ENCODE results near the gene FNDC11. TPM values are rescaled to one million over a fixed set of nuclear protein-coding genes. Genes with fewer than 3 reads are reported as not detected.

The FNDC11 gene
- polyA plus RNA-seq, 4 donors: 0.22 to 0.25 TPM; not detected in 2

- no peak for FAIRE-seq
- no peaks in the 10 kb centered on the region for H3K36me3 ChIP-seq (ENCODE audit: control insufficient read depth in 3 of 3, insufficient read depth in 2 of 3, low read depth in 1 of 3, low read length in 3 of 3)
- H3K27me3 ChIP-seq (ENCODE audit: control insufficient read depth in 3 of 3, insufficient read depth in 3 of 3, low read length in 3 of 3): peaks cover 0 to 23% (median 0%) of the 10 kb centered on the region in 3 donors
- DNase-seq: no peak
- H3K9me3 ChIP-seq (ENCODE audit: control insufficient read depth in 2 of 2, insufficient read depth in 1 of 2, low read depth in 1 of 2, low read length in 1 of 2): no peaks in the 10 kb centered on the region
- no peak overlapping the region for H3K4me3 ChIP-seq (ENCODE audit: low read depth in 1 of 3, low read length in 3 of 3)
- 59 to 72% (median 67%) methylated on average over 19 of the region's 19 CpGs for WGBS, 3 donors
- no peak overlapping the region for H3K27ac ChIP-seq (ENCODE audit: low read depth in 1 of 3, low read length in 2 of 3)
- H3K4me1 ChIP-seq (ENCODE audit: control insufficient read depth in 3 of 3, insufficient read depth in 2 of 3, low read depth in 1 of 3, low read length in 2 of 3): peaks cover 0 to 5% (median 3%) of the 10 kb centered on the region in 3 donors
Observed at GRCh38 chr20:63579017-63579694, 25.2 kb downstream of the FNDC11 start.

- Histone ChIP-seq H3K27ac (ENCODE audit: low read depth in 1 of 3, low read length in 2 of 3) (no peak overlapping the region), H3K4me1 (ENCODE audit: control insufficient read depth in 3 of 3, insufficient read depth in 2 of 3, low read depth in 1 of 3, low read length in 2 of 3) (no peaks in the 10 kb centered on the region), H3K36me3 (ENCODE audit: control insufficient read depth in 3 of 3, insufficient read depth in 2 of 3, low read depth in 1 of 3, low read length in 3 of 3) (no peaks in the 10 kb centered on the region), H3K27me3 (ENCODE audit: control insufficient read depth in 3 of 3, insufficient read depth in 3 of 3, low read length in 3 of 3) (peaks cover 0 to 16% (median 0%) of the 10 kb centered on the region in 3 donors), H3K4me3 (ENCODE audit: low read depth in 1 of 3, low read length in 3 of 3) (no peak overlapping the region), H3K9me3 (ENCODE audit: control insufficient read depth in 2 of 2, insufficient read depth in 1 of 2, low read depth in 1 of 2, low read length in 1 of 2) (no peaks in the 10 kb centered on the region)
- peak; percentile 37 to 44 for DNase-seq
- 15 to 51% (median 43%) methylated on average over 9 to 12 of the region's 12 CpGs for WGBS, 3 donors
- no peak for FAIRE-seq
Observed at GRCh38 chr20:63580796-63581461, 27.0 kb downstream of the FNDC11 start.

DNA sequence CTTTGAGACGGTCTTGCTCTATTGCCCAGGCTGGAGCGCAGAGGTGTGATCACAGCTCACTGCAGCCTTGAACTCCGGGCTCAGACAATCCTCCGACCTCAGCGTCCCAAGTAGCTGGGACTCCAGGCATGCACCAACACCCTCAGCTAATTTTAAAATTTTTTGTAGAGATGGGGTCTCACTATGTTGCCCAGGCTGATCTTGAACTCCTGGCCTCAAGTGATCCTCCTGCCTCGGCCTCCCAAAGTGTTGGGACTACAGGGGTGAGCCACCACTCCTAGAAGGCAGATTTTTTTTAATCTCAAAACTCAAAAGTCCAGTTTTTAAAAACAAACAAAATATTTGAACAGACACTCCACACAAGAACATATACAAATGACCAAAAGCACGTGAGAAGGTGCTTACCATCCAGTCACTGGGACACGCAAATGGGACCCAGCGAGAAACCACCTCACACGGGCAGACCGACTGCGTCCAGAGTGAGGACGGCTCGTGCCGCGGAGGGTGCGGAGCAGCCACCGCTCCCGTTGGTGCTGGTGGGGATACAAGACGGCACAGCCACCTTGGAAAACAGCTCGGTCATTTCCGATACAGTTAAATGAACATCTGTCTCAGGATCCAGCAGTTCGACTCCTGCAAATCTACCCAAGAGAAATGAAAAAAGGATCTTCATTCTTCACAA is 28.6 kb downstream of the FNDC11 start:
- Histone ChIP-seq H3K36me3 (ENCODE audit: control insufficient read depth in 3 of 3, insufficient read depth in 2 of 3, low read depth in 1 of 3, low read length in 3 of 3) (peaks cover 0 to 8% (median 0%) of the 10 kb centered on the region in 3 donors), H3K4me1 (ENCODE audit: control insufficient read depth in 3 of 3, insufficient read depth in 2 of 3, low read depth in 1 of 3, low read length in 2 of 3) (no peaks in the 10 kb centered on the region), H3K9me3 (ENCODE audit: control insufficient read depth in 2 of 2, insufficient read depth in 1 of 2, low read depth in 1 of 2, low read length in 1 of 2) (no peaks in the 10 kb centered on the region), H3K4me3 (ENCODE audit: low read depth in 1 of 3, low read length in 3 of 3) (no peak overlapping the region), H3K27ac (ENCODE audit: low read depth in 1 of 3, low read length in 2 of 3) (no peak overlapping the region), H3K27me3 (ENCODE audit: control insufficient read depth in 3 of 3, insufficient read depth in 3 of 3, low read length in 3 of 3) (peaks cover 0 to 16% (median 0%) of the 10 kb centered on the region in 3 donors)
- WGBS, 3 donors: 84 to 86% (median 85%) methylated on average over 23 of the region's 23 CpGs
- FAIRE-seq (no peak), DNase-seq (no peak)

DNA sequence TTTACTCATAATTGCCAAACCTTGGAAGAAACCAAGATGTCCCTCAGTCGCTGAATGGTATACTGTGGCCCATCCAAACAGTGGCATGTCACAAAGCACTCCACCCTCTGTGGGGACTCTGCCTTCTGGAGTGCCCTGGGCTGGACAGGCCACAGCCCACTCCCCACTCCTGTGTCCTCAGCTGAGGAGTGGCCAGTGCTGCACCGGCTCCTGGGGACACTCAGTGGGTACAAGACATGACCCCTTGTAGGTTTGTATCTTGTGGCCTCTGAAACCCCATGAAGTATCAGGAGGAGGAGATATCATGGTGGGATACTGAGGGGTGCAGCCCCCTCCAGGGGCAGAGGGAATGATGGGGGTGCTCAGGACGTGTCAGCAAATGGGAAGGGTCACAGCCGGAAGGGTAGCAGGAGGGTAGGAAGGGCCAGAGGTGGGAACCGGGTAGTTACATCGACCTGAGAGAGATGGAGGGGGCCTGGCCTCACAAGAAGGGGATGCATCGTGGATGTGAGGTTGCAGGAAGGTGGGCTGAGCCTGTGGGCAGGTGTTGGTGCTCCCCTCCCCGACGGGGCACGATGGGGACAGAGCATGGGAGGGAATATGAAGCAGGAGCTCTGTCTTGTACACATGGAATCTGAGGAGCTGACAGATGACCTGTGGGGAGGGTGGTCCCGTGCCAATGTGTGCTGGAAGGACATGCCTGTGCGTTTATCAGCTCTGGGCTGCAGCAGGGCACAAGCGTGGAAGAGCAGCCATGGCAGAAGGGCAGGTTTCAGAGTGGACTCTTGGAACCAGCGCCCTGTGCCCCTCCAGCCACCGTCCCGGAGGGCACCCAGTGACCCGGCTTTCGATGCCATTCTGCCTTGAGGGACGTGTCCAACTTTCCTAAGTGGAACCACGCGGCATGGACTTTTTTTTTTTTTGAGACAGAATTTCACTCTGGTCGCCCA is 31.9 kb downstream of the FNDC11 start:
- no peak for DNase-seq
- Histone ChIP-seq H3K27me3 (ENCODE audit: control insufficient read depth in 3 of 3, insufficient read depth in 3 of 3, low read length in 3 of 3) (peaks cover 0 to 3% (median 0%) of the 10 kb centered on the region in 3 donors), H3K4me1 (ENCODE audit: control insufficient read depth in 3 of 3, insufficient read depth in 2 of 3, low read depth in 1 of 3, low read length in 2 of 3) (no peaks in the 10 kb centered on the region), H3K9me3 (ENCODE audit: control insufficient read depth in 2 of 2, insufficient read depth in 1 of 2, low read depth in 1 of 2, low read length in 1 of 2) (no peaks in the 10 kb centered on the region), H3K27ac (ENCODE audit: low read depth in 1 of 3, low read length in 2 of 3) (no peak overlapping the region), H3K4me3 (ENCODE audit: low read depth in 1 of 3, low read length in 3 of 3) (no peak overlapping the region), H3K36me3 (ENCODE audit: control insufficient read depth in 3 of 3, insufficient read depth in 2 of 3, low read depth in 1 of 3, low read length in 3 of 3) (peaks cover 3 to 41% (median 5%) of the 10 kb centered on the region in 3 donors)
- FAIRE-seq: no peak
- WGBS, 3 donors: 73 to 83% (median 77%) methylated on average over 22 of the region's 22 CpGs

DNA sequence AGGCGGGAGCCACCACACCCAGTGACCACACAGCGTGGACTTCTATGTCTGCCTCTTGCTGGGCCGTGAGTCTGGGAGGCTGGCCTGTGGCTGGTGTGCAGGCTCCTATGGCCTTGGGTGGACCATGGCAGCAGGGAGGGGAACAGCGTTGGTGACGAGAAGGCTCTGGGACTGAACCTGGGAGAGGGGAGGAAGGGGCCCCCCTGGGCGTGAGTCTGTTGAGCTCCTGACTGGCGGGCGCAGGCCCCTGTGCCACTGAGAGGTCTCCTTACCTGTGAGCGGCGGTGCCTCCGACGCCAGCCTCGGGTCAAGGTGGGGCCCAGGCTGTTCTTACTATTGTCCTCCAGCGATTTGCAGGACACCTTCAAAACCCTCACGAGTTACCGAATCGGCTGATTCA is 32.8 kb downstream of the FNDC11 start:
- WGBS, 3 donors: 85 to 94% (median 88%) methylated on average over 11 to 17 of the region's 17 CpGs
- H3K4me3 ChIP-seq (ENCODE audit: low read depth in 1 of 3, low read length in 3 of 3): no peak overlapping the region
- DNase-seq: no peak
- FAIRE-seq: no peak
- no peak overlapping the region for H3K27ac ChIP-seq (ENCODE audit: low read depth in 1 of 3, low read length in 2 of 3)
- H3K27me3 ChIP-seq (ENCODE audit: control insufficient read depth in 3 of 3, insufficient read depth in 3 of 3, low read length in 3 of 3): no peaks in the 10 kb centered on the region
- H3K9me3 ChIP-seq (ENCODE audit: control insufficient read depth in 2 of 2, insufficient read depth in 1 of 2, low read depth in 1 of 2, low read length in 1 of 2): no peaks in the 10 kb centered on the region
- H3K36me3 ChIP-seq (ENCODE audit: control insufficient read depth in 3 of 3, insufficient read depth in 2 of 3, low read depth in 1 of 3, low read length in 3 of 3): peaks cover 3 to 48% (median 5%) of the 10 kb centered on the region in 3 donors
- H3K4me1 ChIP-seq (ENCODE audit: control insufficient read depth in 3 of 3, insufficient read depth in 2 of 3, low read depth in 1 of 3, low read length in 2 of 3): no peaks in the 10 kb centered on the region

GRCh38 chr20:63587256-63587655 is 33.3 kb downstream of the FNDC11 start:
- WGBS, 3 donors: 91 to 97% (median 93%) methylated on average over 12 of the region's 12 CpGs
- H3K36me3 ChIP-seq (ENCODE audit: control insufficient read depth in 3 of 3, insufficient read depth in 2 of 3, low read depth in 1 of 3, low read length in 3 of 3): peaks cover 3 to 52% (median 5%) of the 10 kb centered on the region in 3 donors
- H3K4me3 ChIP-seq (ENCODE audit: low read depth in 1 of 3, low read length in 3 of 3): no peak overlapping the region
- H3K4me1 ChIP-seq (ENCODE audit: control insufficient read depth in 3 of 3, insufficient read depth in 2 of 3, low read depth in 1 of 3, low read length in 2 of 3): no peaks in the 10 kb centered on the region
- no peak overlapping the region for H3K27ac ChIP-seq (ENCODE audit: low read depth in 1 of 3, low read length in 2 of 3)
- no peak for FAIRE-seq
- H3K9me3 ChIP-seq (ENCODE audit: control insufficient read depth in 2 of 2, insufficient read depth in 1 of 2, low read depth in 1 of 2, low read length in 1 of 2): no peaks in the 10 kb centered on the region
- no peaks in the 10 kb centered on the region for H3K27me3 ChIP-seq (ENCODE audit: control insufficient read depth in 3 of 3, insufficient read depth in 3 of 3, low read length in 3 of 3)
- no peak for DNase-seq

- DNase-seq (no peak), FAIRE-seq (no peak)
- peaks cover 5 to 59% (median 6%) of the 10 kb centered on the region in 3 donors for H3K36me3 ChIP-seq (ENCODE audit: control insufficient read depth in 3 of 3, insufficient read depth in 2 of 3, low read depth in 1 of 3, low read length in 3 of 3)
- no peaks in the 10 kb centered on the region for H3K4me1 ChIP-seq (ENCODE audit: control insufficient read depth in 3 of 3, insufficient read depth in 2 of 3, low read depth in 1 of 3, low read length in 2 of 3)
- H3K4me3 ChIP-seq (ENCODE audit: low read depth in 1 of 3, low read length in 3 of 3): no peak overlapping the region
- H3K27ac ChIP-seq (ENCODE audit: low read depth in 1 of 3, low read length in 2 of 3): no peak overlapping the region
- H3K9me3 ChIP-seq (ENCODE audit: control insufficient read depth in 2 of 2, insufficient read depth in 1 of 2, low read depth in 1 of 2, low read length in 1 of 2): no peaks in the 10 kb centered on the region
- no peaks in the 10 kb centered on the region for H3K27me3 ChIP-seq (ENCODE audit: control insufficient read depth in 3 of 3, insufficient read depth in 3 of 3, low read length in 3 of 3)
- 70 to 78% (median 73%) methylated on average over 19 of the region's 19 CpGs for WGBS, 3 donors
Observed at GRCh38 chr20:63587776-63588591, 34.0 kb downstream of the FNDC11 start.
